ENCODE measurements around the gene RENBP.

Gene RENBP

GRCh38 chrX:153967536-153968224 is 23.2 kb upstream of the RENBP start:
- in situ Hi-C loops (cut with MboI; ENCODE audit: low pct_unique_long_range_greater_than_20kb, low sequenced_read_pairs, unreplicated experiment): no loop called here
- no peak for DNase-seq (ENCODE audit: low spot score)
- no peak for TF ChIP-seq CTCF (IDR thresholded peaks at IDR 0.05; ENCODE audit: extremely low read depth, insufficient read depth, missing control alignments)

- no peak for TF ChIP-seq CTCF (IDR thresholded peaks at IDR 0.05; ENCODE audit: extremely low read depth, insufficient read depth, missing control alignments)
- no peak for DNase-seq (ENCODE audit: low spot score)
- in situ Hi-C loops (cut with MboI; ENCODE audit: low pct_unique_long_range_greater_than_20kb, low sequenced_read_pairs, unreplicated experiment): no loop called here
Observed at GRCh38 chrX:153966841-153967535, 22.5 kb upstream of the RENBP start.

- TF ChIP-seq CTCF (IDR thresholded peaks at IDR 0.05; ENCODE audit: extremely low read depth, insufficient read depth, missing control alignments): no peak
- no peak for DNase-seq (ENCODE audit: low spot score)
- in situ Hi-C loops (cut with MboI; ENCODE audit: low pct_unique_long_range_greater_than_20kb, low sequenced_read_pairs, unreplicated experiment): no loop called here
Observed at GRCh38 chrX:153966283-153966688, 21.8 kb upstream of the RENBP start.

- DNase-seq (ENCODE audit: low spot score): no peak
- in situ Hi-C loops (cut with MboI; ENCODE audit: low pct_unique_long_range_greater_than_20kb, low sequenced_read_pairs, unreplicated experiment): no loop called here
- TF ChIP-seq CTCF (IDR thresholded peaks at IDR 0.05; ENCODE audit: extremely low read depth, insufficient read depth, missing control alignments): no peak
Observed at GRCh38 chrX:153965406-153965805, 21.0 kb upstream of the RENBP start.

- DNase-seq (ENCODE audit: low spot score): no peak
- in situ Hi-C loops (cut with MboI; ENCODE audit: low pct_unique_long_range_greater_than_20kb, low sequenced_read_pairs, unreplicated experiment): no loop called here
- TF ChIP-seq CTCF (IDR thresholded peaks at IDR 0.05; ENCODE audit: extremely low read depth, insufficient read depth, missing control alignments): no peak
Observed at GRCh38 chrX:153964105-153964504, 19.7 kb upstream of the RENBP start.

- TF ChIP-seq CTCF (IDR thresholded peaks at IDR 0.05; ENCODE audit: extremely low read depth, insufficient read depth, missing control alignments): no peak
- in situ Hi-C loops (cut with MboI; ENCODE audit: low pct_unique_long_range_greater_than_20kb, low sequenced_read_pairs, unreplicated experiment): no loop called here
- DNase-seq (ENCODE audit: low spot score): no peak
Observed at GRCh38 chrX:153963546-153963945, 19.1 kb upstream of the RENBP start.
